Measurements from ENCODE around the gene BCKDHA. TPM values are rescaled to one million over a fixed set of nuclear protein-coding genes. Genes with fewer than 3 reads are reported as not detected.

Gene BCKDHA
- polyA plus RNA-seq, 1 of the 3 experiments (the other 2 are of a cell fraction) = 30.9 TPM

DNA sequence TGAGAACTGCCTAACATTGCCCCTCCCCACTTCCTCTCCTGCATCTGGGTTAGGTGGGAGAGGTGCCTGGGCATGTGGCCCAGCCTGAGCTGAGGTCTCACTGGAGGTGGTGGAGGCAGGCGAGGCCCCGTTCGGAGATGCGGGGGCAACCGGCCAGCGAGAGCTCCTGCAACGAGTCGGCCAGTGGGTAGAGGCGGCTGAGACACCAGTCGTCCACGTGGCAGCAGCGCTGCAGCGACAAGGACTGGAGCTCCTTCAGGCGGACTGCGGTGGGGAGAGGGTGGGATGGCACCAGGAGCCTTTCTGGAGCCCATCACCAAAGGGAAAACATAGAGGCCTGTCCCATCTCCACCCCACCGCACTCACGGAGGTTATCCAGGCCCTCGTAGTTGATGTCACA, 35.6 kb downstream of the BCKDHA start:
- ChIA-PET CTCF (no interaction called here), POLR2A (no interaction called here)
- peaks cover 0 to 3% of the 10 kb centered on the region in 2 experiments; a peak in 1 of 4 replicates for H3K4me1 ChIP-seq (ENCODE audit: control insufficient read depth in 1 of 2, insufficient read depth in 2 of 2, low read depth in 1 of 2, low read length in 1 of 2)
- no peak overlapping the region for H2AFZ ChIP-seq (ENCODE audit: low read depth)
- H3K27ac ChIP-seq (ENCODE audit: low read depth in 2 of 2, low read length in 1 of 2) = no peak overlapping the region
- no peak overlapping the region for H3K9ac ChIP-seq
- no peak overlapping the region for H3K4me2 ChIP-seq
- no peak overlapping the region for H3K4me3 ChIP-seq (ENCODE audit: low read depth in 2 of 2, low read length in 1 of 2)
- H3K36me3 ChIP-seq (replicated peaks in 1 of 2; ENCODE audit: control insufficient read depth in 1 of 2, insufficient read depth in 2 of 2, low read length in 1 of 2) = peaks cover 4 to 14% of the 10 kb centered on the region in 2 experiments
- no peaks in the 10 kb centered on the region for H3K9me3 ChIP-seq
- H4K20me1 ChIP-seq (ENCODE audit: insufficient read depth) = no peaks in the 10 kb centered on the region
- peaks cover 5% of the 10 kb centered on the region; the same call in 1 of the 2 replicates for H3K79me2 ChIP-seq (ENCODE audit: insufficient read depth)
- H3K9me2 ChIP-seq = no peaks in the 10 kb centered on the region
- peaks cover 6% of the 10 kb centered on the region for H3F3A ChIP-seq (replicated peaks; ENCODE audit: insufficient read depth)
- TF ChIP-seq MEF2A (IDR thresholded peaks at IDR 0.05; ENCODE audit: borderline replicate concordance, low read depth) = no peak
- TF ChIP-seq RAD21 (IDR thresholded peaks at IDR 0.05; ENCODE audit: low read length) = no peak
- TF ChIP-seq EP300 (IDR thresholded peaks at IDR 0.05; ENCODE audit: borderline replicate concordance in 1 of 2, low read depth in 1 of 2, low read length in 1 of 2) = no peak
- no peak for TF ChIP-seq FOSL2 (IDR thresholded peaks at IDR 0.05; ENCODE audit: borderline replicate concordance, low read depth)
- TF ChIP-seq, protein P1, sequence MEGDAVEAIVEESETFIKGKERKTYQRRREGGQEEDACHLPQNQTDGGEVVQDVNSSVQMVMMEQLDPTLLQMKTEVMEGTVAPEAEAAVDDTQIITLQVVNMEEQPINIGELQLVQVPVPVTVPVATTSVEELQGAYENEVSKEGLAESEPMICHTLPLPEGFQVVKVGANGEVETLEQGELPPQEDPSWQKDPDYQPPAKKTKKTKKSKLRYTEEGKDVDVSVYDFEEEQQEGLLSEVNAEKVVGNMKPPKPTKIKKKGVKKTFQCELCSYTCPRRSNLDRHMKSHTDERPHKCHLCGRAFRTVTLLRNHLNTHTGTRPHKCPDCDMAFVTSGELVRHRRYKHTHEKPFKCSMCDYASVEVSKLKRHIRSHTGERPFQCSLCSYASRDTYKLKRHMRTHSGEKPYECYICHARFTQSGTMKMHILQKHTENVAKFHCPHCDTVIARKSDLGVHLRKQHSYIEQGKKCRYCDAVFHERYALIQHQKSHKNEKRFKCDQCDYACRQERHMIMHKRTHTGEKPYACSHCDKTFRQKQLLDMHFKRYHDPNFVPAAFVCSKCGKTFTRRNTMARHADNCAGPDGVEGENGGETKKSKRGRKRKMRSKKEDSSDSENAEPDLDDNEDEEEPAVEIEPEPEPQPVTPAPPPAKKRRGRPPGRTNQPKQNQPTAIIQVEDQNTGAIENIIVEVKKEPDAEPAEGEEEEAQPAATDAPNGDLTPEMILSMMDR (IDR thresholded peaks at IDR 0.05) = no peak
- TF ChIP-seq POLR2AphosphoS5 (IDR thresholded peaks at IDR 0.05; ENCODE audit: low read depth, low read length) = no peak
- TF ChIP-seq FOXM1 (IDR thresholded peaks at IDR 0.05; ENCODE audit: low read depth) = no peak
- no peak for TF ChIP-seq RCOR1 (IDR thresholded peaks at IDR 0.05; ENCODE audit: low read length)
- TF ChIP-seq, protein P2, sequence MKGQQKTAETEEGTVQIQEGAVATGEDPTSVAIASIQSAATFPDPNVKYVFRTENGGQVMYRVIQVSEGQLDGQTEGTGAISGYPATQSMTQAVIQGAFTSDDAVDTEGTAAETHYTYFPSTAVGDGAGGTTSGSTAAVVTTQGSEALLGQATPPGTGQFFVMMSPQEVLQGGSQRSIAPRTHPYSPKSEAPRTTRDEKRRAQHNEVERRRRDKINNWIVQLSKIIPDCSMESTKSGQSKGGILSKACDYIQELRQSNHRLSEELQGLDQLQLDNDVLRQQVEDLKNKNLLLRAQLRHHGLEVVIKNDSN (IDR thresholded peaks at IDR 0.05; ENCODE audit: borderline replicate concordance, low read depth) = no peak
- TF ChIP-seq CHD2 (IDR thresholded peaks at IDR 0.05; ENCODE audit: low read length, partially characterized antibody) = no peak
- TF ChIP-seq, protein P3, sequence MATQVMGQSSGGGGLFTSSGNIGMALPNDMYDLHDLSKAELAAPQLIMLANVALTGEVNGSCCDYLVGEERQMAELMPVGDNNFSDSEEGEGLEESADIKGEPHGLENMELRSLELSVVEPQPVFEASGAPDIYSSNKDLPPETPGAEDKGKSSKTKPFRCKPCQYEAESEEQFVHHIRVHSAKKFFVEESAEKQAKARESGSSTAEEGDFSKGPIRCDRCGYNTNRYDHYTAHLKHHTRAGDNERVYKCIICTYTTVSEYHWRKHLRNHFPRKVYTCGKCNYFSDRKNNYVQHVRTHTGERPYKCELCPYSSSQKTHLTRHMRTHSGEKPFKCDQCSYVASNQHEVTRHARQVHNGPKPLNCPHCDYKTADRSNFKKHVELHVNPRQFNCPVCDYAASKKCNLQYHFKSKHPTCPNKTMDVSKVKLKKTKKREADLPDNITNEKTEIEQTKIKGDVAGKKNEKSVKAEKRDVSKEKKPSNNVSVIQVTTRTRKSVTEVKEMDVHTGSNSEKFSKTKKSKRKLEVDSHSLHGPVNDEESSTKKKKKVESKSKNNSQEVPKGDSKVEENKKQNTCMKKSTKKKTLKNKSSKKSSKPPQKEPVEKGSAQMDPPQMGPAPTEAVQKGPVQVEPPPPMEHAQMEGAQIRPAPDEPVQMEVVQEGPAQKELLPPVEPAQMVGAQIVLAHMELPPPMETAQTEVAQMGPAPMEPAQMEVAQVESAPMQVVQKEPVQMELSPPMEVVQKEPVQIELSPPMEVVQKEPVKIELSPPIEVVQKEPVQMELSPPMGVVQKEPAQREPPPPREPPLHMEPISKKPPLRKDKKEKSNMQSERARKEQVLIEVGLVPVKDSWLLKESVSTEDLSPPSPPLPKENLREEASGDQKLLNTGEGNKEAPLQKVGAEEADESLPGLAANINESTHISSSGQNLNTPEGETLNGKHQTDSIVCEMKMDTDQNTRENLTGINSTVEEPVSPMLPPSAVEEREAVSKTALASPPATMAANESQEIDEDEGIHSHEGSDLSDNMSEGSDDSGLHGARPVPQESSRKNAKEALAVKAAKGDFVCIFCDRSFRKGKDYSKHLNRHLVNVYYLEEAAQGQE (IDR thresholded peaks at IDR 0.05; ENCODE audit: low read depth, low read length) = no peak
- no peak for TF ChIP-seq NRF1 (IDR thresholded peaks at IDR 0.05; ENCODE audit: low read depth, low read length)
- TF ChIP-seq, protein P4, sequence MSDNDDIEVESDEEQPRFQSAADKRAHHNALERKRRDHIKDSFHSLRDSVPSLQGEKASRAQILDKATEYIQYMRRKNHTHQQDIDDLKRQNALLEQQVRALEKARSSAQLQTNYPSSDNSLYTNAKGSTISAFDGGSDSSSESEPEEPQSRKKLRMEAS (IDR thresholded peaks at IDR 0.05; ENCODE audit: low read depth) = no peak
- TF ChIP-seq, protein P5, sequence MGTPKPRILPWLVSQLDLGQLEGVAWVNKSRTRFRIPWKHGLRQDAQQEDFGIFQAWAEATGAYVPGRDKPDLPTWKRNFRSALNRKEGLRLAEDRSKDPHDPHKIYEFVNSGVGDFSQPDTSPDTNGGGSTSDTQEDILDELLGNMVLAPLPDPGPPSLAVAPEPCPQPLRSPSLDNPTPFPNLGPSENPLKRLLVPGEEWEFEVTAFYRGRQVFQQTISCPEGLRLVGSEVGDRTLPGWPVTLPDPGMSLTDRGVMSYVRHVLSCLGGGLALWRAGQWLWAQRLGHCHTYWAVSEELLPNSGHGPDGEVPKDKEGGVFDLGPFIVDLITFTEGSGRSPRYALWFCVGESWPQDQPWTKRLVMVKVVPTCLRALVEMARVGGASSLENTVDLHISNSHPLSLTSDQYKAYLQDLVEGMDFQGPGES (IDR thresholded peaks at IDR 0.05; ENCODE audit: low read depth, low read length) = no peak
- no peak for TF ChIP-seq SMC3 (IDR thresholded peaks at IDR 0.05; ENCODE audit: low read depth, low read length)
- TF ChIP-seq SIN3A (IDR thresholded peaks at IDR 0.05; ENCODE audit: borderline replicate concordance, low read depth, low read length) = no peak
- no peak for TF ChIP-seq MXI1 (IDR thresholded peaks at IDR 0.05; ENCODE audit: low read depth, low read length)
- TF ChIP-seq GATA2 (CRISPR knock-in tag; IDR thresholded peaks at IDR 0.05) = no peak
- no peak for TF ChIP-seq RFX5 (IDR thresholded peaks at IDR 0.05; ENCODE audit: low read length)
- H3K27me3 ChIP-seq (ENCODE audit: insufficient read depth) = no peaks in the 10 kb centered on the region
- WGBS (ENCODE audit: low lambda C conversion rate) = 97% methylated on average over 11 of the region's 18 CpGs
- no peak for DNase-seq
